GM21447 (cell line): ENCODE measurements around the gene C1orf52.
A peak's percentile ranks its signal among the peaks of the same experiment; 100 is the strongest.
"Not testable (repeated sequence)": the region's sequence is repeated elsewhere in the genome, so short reads cannot be mapped to it uniquely, and the experiment has no call there.

Experiments used
- ATAC-seq: cut with Tn5 transposase; IDR thresholded peaks from one replicate; pipeline ENCODE4 v1.9.1; 2021; ENCODE audit not compliant: unreplicated experiment

The C1orf52 gene

GRCh38 chr1:85278853-85279314 is 19.4 kb upstream of the C1orf52 start:
- no peak for ATAC-seq

- no peak for ATAC-seq
These were observed 18.3 kb upstream of the C1orf52 start for GRCh38 chr1:85277802-85278201.

GRCh38 chr1:85276978-85277639 is 17.6 kb upstream of the C1orf52 start:
- no peak for ATAC-seq

- ATAC-seq: peak; percentile 92
These were observed 16.9 kb upstream of the C1orf52 start, which contains the start of gene BCL10 for GRCh38 chr1:85276215-85276977. BCL10 (minus strand) TSS chr1:85276632; CDS start chr1:85276352, 280 bp downstream.

- peak; percentile 20 for ATAC-seq
These were observed 16.3 kb upstream of the C1orf52 start for GRCh38 chr1:85275701-85276214.

GRCh38 chr1:85274969-85275453 is 15.5 kb upstream of the C1orf52 start:
- ATAC-seq: no peak

- no peak for ATAC-seq
These were observed 13.9 kb upstream of the C1orf52 start for GRCh38 chr1:85273397-85273796.

GRCh38 chr1:85268801-85269585 is 9.5 kb upstream of the C1orf52 start:
- no peak for ATAC-seq

- ATAC-seq: no peak
These were observed 7.9 kb upstream of the C1orf52 start for GRCh38 chr1:85267313-85267712.

GRCh38 chr1:85264150-85264549 is 4.7 kb upstream of the C1orf52 start:
- ATAC-seq: no peak

- ATAC-seq: no peak
These were observed 3.5 kb upstream of the C1orf52 start for GRCh38 chr1:85262985-85263384.

GRCh38 chr1:85259912-85260274 is 431 bp upstream of the C1orf52 start:
- no peak for ATAC-seq

- no peak for ATAC-seq
These were observed 835 bp downstream of the C1orf52 start for GRCh38 chr1:85258536-85259117.

- not testable (repeated sequence) for ATAC-seq
These were observed 10.4 kb downstream of the C1orf52 start for GRCh38 chr1:85249042-85249441.

GRCh38 chr1:85245891-85246290 is 13.6 kb downstream of the C1orf52 start:
- ATAC-seq: no peak

- ATAC-seq: no peak
These were observed 14.0 kb downstream of the C1orf52 start for GRCh38 chr1:85245456-85245855.

GRCh38 chr1:85244271-85245061 is 15.0 kb downstream of the C1orf52 start:
- ATAC-seq: no peak

GRCh38 chr1:85243372-85243771 is 16.1 kb downstream of the C1orf52 start:
- no peak for ATAC-seq

GRCh38 chr1:85240643-85241042 is 18.8 kb downstream of the C1orf52 start:
- no peak for ATAC-seq

GRCh38 chr1:85240174-85240601 is 19.3 kb downstream of the C1orf52 start:
- no peak for ATAC-seq
